Activated B cell treated with CpG ODN at 0.5 μM for 24 hours (primary cell): ENCODE results near the gene ERH. TPM values are rescaled to one million over a fixed set of nuclear protein-coding genes. Genes with fewer than 3 reads are reported as not detected.
"Not testable (repeated sequence)": the region's sequence is repeated elsewhere in the genome, so short reads cannot be mapped to it uniquely, and the experiment has no call there.

Experiments used
- ATAC-seq: fragments of 200-7000 bp; cut with Tn5 transposase; one replicate; pipeline ENCODE4 v1.10.0; 2021; ENCODE audit warnings: low read depth, mild to moderate bottlenecking, moderate library complexity
- CTCF ChIA-PET: fragments of 350-600 bp; sonication (Branson Sonifier 250); formaldehyde crosslinking; loops from one replicate; lab custom pipeline; 2021; ENCODE audit warnings: antibody characterized with exemption; lab: Charles Lee
- POLR2A ChIA-PET: fragments of 350-600 bp; sonication (Branson Sonifier 250); formaldehyde crosslinking; loops from one replicate; lab custom pipeline; 2021; ENCODE audit warnings: antibody characterized with exemption; lab: Charles Lee
- DNase-seq: peaks from one replicate; pipeline ENCODE4 v3.0.0; 2022
- H3K27ac Mint-ChIP-seq: one replicate; pipeline ENCODE4 v1.8.0; 2020; ENCODE audit warnings: mixed read lengths
- H3K27me3 Mint-ChIP-seq: one replicate; pipeline ENCODE4 v1.8.0; 2021; ENCODE audit warnings: mixed read lengths
- H3K36me3 Mint-ChIP-seq: one replicate; pipeline ENCODE4 v1.8.0; 2021; ENCODE audit warnings: low read depth, mixed read lengths
- H3K4me1 Mint-ChIP-seq: one replicate; pipeline ENCODE4 v1.8.0; 2021; ENCODE audit warnings: mixed read lengths
- H3K4me3 Mint-ChIP-seq: one replicate; pipeline ENCODE4 v1.8.0; 2020; ENCODE audit warnings: mild to moderate bottlenecking, mixed read lengths
- H3K9me3 Mint-ChIP-seq: one replicate; pipeline ENCODE4 v1.8.0; 2020; ENCODE audit warnings: mixed read lengths
- CTCF ChIP-seq: fragments of 200-600 bp; IDR thresholded peaks from one replicate; pipeline ENCODE4 v1.8.0; 2022; ENCODE audit warnings: antibody characterized with exemption, mild to moderate bottlenecking
- intact Hi-C: fragments of 100-400 bp; cut with micrococcal nuclease; formaldehyde crosslinking; loops from one replicate; pipeline ENCODE4 v1.15.1; 2024
- total RNA-seq: library from RNA; stranded (reverse); gene quantifications from 2 replicates; pipeline ENCODE4 v1.2.3, GENCODE V29; 2022

The ERH gene
- total RNA-seq, 1 donor from 2014 or later: 273 TPM

- ChIA-PET CTCF (no interaction called here), POLR2A (interaction anchor here (0.7 to 1.0 kb wide), 2 partner anchors 38 to 43 kb away, joined by 3 read pairs; no protein-coding TSS in a partner anchor)
- H3K36me3 Mint-ChIP-seq: peaks cover 46% of the 10 kb centered on the region
- intact Hi-C loops: loop anchor here (2.0 to 5.0 kb wide), 4 partner anchors 29 to 1579 kb away; no protein-coding TSS in a partner anchor
- no peak overlapping the region for H3K27ac Mint-ChIP-seq
- H3K27me3 Mint-ChIP-seq: no peaks in the 10 kb centered on the region
- H3K4me3 Mint-ChIP-seq: peak overlapping the region; percentile 89
- ATAC-seq: no peak
- peaks cover 61% of the 10 kb centered on the region for H3K4me1 Mint-ChIP-seq
- no peak for DNase-seq
- H3K9me3 Mint-ChIP-seq: peaks cover 3% of the 10 kb centered on the region
- TF ChIP-seq CTCF: no peak
These were observed 1.7 kb upstream of the ERH start for GRCh38 chr14:69399750-69400149.

GRCh38 chr14:69398818-69399210 is 715 bp upstream of the ERH start:
- POLR2A ChIA-PET: interaction anchor here (1.0 to 2.8 kb wide), 16 partner anchors 11 to 368 kb away, joined by 3 to 30 read pairs (median 6); partner anchors contain the start of genes DCAF5, EXD2, SRSF5 and SUSD6

GRCh38 chr14:69395929-69396328 is 2.2 kb downstream of the ERH start:
- H3K36me3 Mint-ChIP-seq: peaks cover 74% of the 10 kb centered on the region
- intact Hi-C loops: loop anchor here (5.0 kb wide), 2 partner anchors 46 to 1271 kb away; no protein-coding TSS in a partner anchor
- no peaks in the 10 kb centered on the region for H3K9me3 Mint-ChIP-seq
- DNase-seq (no peak), ATAC-seq (no peak)
- ChIA-PET POLR2A (no interaction called here), CTCF (interaction anchor here (1.6 kb wide), 1 partner anchor 41 kb away, joined by 3 read pairs; no protein-coding TSS in a partner anchor)
- peaks cover 78% of the 10 kb centered on the region for H3K4me1 Mint-ChIP-seq
- H3K27me3 Mint-ChIP-seq: no peaks in the 10 kb centered on the region
- H3K4me3 Mint-ChIP-seq: no peak overlapping the region
- H3K27ac Mint-ChIP-seq: peak overlapping the region; percentile 35
- TF ChIP-seq CTCF: no peak

More at GRCh38 chr14:69398818-69399210, 715 bp upstream of the ERH start:
- H3K27me3 Mint-ChIP-seq: no peaks in the 10 kb centered on the region
- DNase-seq: peak; percentile 63
- peak; percentile 23 for ATAC-seq
- H3K9me3 Mint-ChIP-seq: no peaks in the 10 kb centered on the region
- H3K36me3 Mint-ChIP-seq: peaks cover 50% of the 10 kb centered on the region
- H3K27ac Mint-ChIP-seq: peak overlapping the region; percentile 96
- H3K4me3 Mint-ChIP-seq: peak overlapping the region; percentile 89
- peaks cover 59% of the 10 kb centered on the region for H3K4me1 Mint-ChIP-seq
- CTCF ChIA-PET: interaction anchor here (2.1 kb wide), 1 partner anchor 61 kb away, joined by 19 read pairs; no protein-coding TSS in a partner anchor
- TF ChIP-seq CTCF: no peak
- intact Hi-C loops: loop anchor here (1.0 to 5.0 kb wide), 11 partner anchors 30 to 1578 kb away; partner anchors contain the start of genes COX16, DCAF5, EXD2 and SRSF5

- intact Hi-C loops: no loop called here
- Mint-ChIP-seq H3K9me3 (no peaks in the 10 kb centered on the region), H3K4me1 (peaks cover 71% of the 10 kb centered on the region), H3K27me3 (no peaks in the 10 kb centered on the region), H3K27ac (peak overlapping the region; percentile 24), H3K4me3 (peak overlapping the region; percentile 21), H3K36me3 (peaks cover 87% of the 10 kb centered on the region)
- TF ChIP-seq CTCF: no peak
- DNase-seq (no peak), ATAC-seq (no peak)
- POLR2A ChIA-PET: no interaction called here
- CTCF ChIA-PET: no interaction called here
These were observed 5.6 kb downstream of the ERH start for GRCh38 chr14:69392481-69392880.

- peaks cover 91% of the 10 kb centered on the region for H3K36me3 Mint-ChIP-seq
These were observed 6.7 kb downstream of the ERH start for GRCh38 chr14:69391400-69391799.

More at GRCh38 chr14:69391400-69391799, 6.7 kb downstream of the ERH start:
- H3K4me3 Mint-ChIP-seq, ATAC-seq, H3K9me3 Mint-ChIP-seq, intact Hi-C loops, DNase-seq, CTCF ChIA-PET, H3K27me3 Mint-ChIP-seq, H3K27ac Mint-ChIP-seq: not testable (repeated sequence)
- POLR2A ChIA-PET: interaction anchor here (0.7 kb wide), 2 partner anchors 9 to 238 kb away, joined by 4 to 5 read pairs; no protein-coding TSS in a partner anchor
- H3K4me1 Mint-ChIP-seq: peaks cover 61% of the 10 kb centered on the region
